Kidney (tissue), 14 donors: ENCODE data around the gene RAD23B. TPM values are rescaled to one million over a fixed set of nuclear protein-coding genes. Genes with fewer than 3 reads are reported as not detected.

Experiments used
- DNase-seq, 5 donors: peaks; one replicate each; pipeline ENCODE4 v3.0.0-alpha.2; 2013 to 2020
- FAIRE-seq: peaks from 2 replicates; lab custom pipeline; 2012; peaks lifted over from hg19 to GRCh38; lab: Jason Lieb, UNC
- H3K27ac ChIP-seq, 2 donors: one replicate each; pipeline ENCODE4 v1.7.0; 2013; ENCODE audit warnings: low read depth in 2 of 2, low read length in 2 of 2, inconsistent platforms in 1 of 2
- H3K27me3 ChIP-seq: one replicate; pipeline ENCODE4 v1.7.1; 2013; ENCODE audit warnings: low read length, inconsistent platforms; ENCODE audit not compliant: control insufficient read depth, insufficient read depth
- H3K36me3 ChIP-seq, 3 donors: one replicate each; pipeline versions ENCODE4 v1.7.0 to v1.7.1; 2013; ENCODE audit warnings: low read length in 3 of 3, control low read depth in 1 of 3, inconsistent platforms in 1 of 3; ENCODE audit not compliant: insufficient read depth in 3 of 3, control insufficient read depth in 2 of 3
- H3K4me1 ChIP-seq, 3 donors: one replicate each; pipeline versions ENCODE4 v1.7.0 to v1.7.1; 2013; ENCODE audit warnings: low read length in 3 of 3, inconsistent platforms in 1 of 3, low read depth in 1 of 3; ENCODE audit not compliant: control insufficient read depth in 2 of 3, insufficient read depth in 2 of 3
- H3K4me3 ChIP-seq, 3 donors: one replicate each; pipeline versions ENCODE4 v1.7.0 to v1.8.1; 2013; ENCODE audit warnings: low read length in 3 of 3, control low read depth in 1 of 3, inconsistent platforms in 1 of 3
- H3K9ac ChIP-seq, 3 donors: one replicate each; pipeline versions ENCODE4 v1.7.0 to v1.7.1; 2013; ENCODE audit warnings: low read length in 3 of 3, control low read depth in 1 of 3, inconsistent platforms in 1 of 3
- H3K9me3 ChIP-seq, 3 donors: one replicate each; pipeline versions ENCODE4 v1.7.0 to v1.7.1; 2013; ENCODE audit warnings: low read length in 3 of 3, control low read depth in 1 of 3, inconsistent platforms in 1 of 3; ENCODE audit not compliant: control insufficient read depth in 2 of 3, insufficient read depth in 1 of 3
- intact Hi-C: fragments of 100-400 bp; cut with DNase I; formaldehyde crosslinking; loops from one replicate; pipeline ENCODE4 v1.11.1; 2022
- polyA plus RNA-seq: library from polyadenylated mRNA; stranded (reverse); fragments of 350-450 nt; fragmentation: Illumina TruSeq; extraction: RNeasy Lipid Tissue Mini Kit (QIAGEN cat#74804); gene quantifications from one replicate; pipeline ENCODE4 v1.2.3, GENCODE V29; 2014; ENCODE audit warnings: low read depth, low replicate concordance; ENCODE audit not compliant: insufficient read depth
- total RNA-seq: library from RNA; stranded (reverse); fragmentation: NEBNext Ultra II Directional; extraction: Animal tissue kit (Norgen Biotek cat#: 25700); gene quantifications from one replicate; pipeline ENCODE4 v1.2.1, GENCODE V29; 2021
- TF ChIP-seq, protein P1 (sequence below): IDR thresholded peaks from 3 replicates; pipeline ENCODE4 v1.5.1; 2012; ENCODE audit warnings: mild to moderate bottlenecking, moderate library complexity, borderline replicate concordance; ENCODE audit not compliant: insufficient read depth; ENCODE audit errors: extremely low read depth
- donor health status: control.
- donor health status: control.
- donor health status: control.
- donor health status: control.
- donor health status: control.
- donor health status: DM: yes; HTN: yes; CAD: no.
- donor health status: Normal renal cell carcinoma (clear cell type).

Gene RAD23B
- total and polyA plus RNA-seq, 2 donors from 2014 or later, result 40.5 to 76.5 TPM

DNA sequence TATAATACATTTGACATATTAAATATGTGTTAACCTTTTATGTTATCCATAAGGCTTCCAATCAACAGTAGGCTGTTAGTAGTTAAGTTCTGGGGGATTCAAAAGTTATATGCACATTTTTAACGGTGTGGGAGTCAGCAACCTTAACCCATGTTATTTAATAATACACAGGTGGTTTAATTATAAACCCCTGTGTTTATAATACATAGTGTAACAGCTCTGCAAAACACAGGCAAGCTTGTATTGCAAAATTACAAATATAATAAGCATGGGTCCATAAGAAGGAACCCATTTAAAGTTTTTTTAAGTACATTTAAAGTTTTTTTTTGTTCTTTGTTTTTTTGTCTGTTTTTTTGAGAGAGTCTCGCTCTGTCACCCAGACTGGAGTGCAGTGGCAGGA is 14.5 kb upstream of the RAD23B start:
- H3K4me1 ChIP-seq, result no peaks in the 10 kb centered on the region
- intact Hi-C loops, result no loop called here
- no peak overlapping the region for H3K27ac ChIP-seq
- H3K4me3 ChIP-seq, result no peak overlapping the region
- H3K36me3 ChIP-seq, result no peaks in the 10 kb centered on the region
- TF ChIP-seq, protein P1, sequence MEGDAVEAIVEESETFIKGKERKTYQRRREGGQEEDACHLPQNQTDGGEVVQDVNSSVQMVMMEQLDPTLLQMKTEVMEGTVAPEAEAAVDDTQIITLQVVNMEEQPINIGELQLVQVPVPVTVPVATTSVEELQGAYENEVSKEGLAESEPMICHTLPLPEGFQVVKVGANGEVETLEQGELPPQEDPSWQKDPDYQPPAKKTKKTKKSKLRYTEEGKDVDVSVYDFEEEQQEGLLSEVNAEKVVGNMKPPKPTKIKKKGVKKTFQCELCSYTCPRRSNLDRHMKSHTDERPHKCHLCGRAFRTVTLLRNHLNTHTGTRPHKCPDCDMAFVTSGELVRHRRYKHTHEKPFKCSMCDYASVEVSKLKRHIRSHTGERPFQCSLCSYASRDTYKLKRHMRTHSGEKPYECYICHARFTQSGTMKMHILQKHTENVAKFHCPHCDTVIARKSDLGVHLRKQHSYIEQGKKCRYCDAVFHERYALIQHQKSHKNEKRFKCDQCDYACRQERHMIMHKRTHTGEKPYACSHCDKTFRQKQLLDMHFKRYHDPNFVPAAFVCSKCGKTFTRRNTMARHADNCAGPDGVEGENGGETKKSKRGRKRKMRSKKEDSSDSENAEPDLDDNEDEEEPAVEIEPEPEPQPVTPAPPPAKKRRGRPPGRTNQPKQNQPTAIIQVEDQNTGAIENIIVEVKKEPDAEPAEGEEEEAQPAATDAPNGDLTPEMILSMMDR, result no peak
- H3K9me3 ChIP-seq, result peaks cover 0 to 5% (median 0%) of the 10 kb centered on the region in 3 donors
- no peaks in the 10 kb centered on the region for H3K27me3 ChIP-seq
- DNase-seq (no peak), FAIRE-seq (no peak)
- H3K9ac ChIP-seq, result no peak overlapping the region

DNA sequence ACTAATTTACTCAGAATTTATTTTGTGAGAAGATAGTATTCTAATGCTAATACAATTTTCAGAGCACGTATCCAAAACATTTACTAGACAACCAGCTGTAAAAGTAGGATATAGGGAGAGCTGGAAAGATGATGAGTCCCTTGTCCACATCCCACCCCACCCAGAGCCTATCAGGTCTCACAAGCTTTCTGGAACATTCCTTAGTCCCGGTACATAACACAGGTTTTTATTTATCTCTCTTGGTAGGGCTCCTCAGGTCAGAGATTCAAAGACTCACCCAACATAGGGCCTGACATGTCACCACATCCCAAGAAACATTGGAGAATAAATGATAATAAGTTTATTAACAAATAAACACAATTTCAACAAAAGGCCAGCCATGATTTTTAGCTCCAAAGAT is 13.8 kb upstream of the RAD23B start:
- TF ChIP-seq, protein P1, result no peak
- DNase-seq (no peak), FAIRE-seq (no peak)
- Histone ChIP-seq H3K4me1 (no peaks in the 10 kb centered on the region), H3K36me3 (no peaks in the 10 kb centered on the region), H3K9ac (no peak overlapping the region), H3K4me3 (no peak overlapping the region), H3K9me3 (peaks cover 0 to 5% (median 0%) of the 10 kb centered on the region in 3 donors), H3K27me3 (no peaks in the 10 kb centered on the region), H3K27ac (no peak overlapping the region)
- intact Hi-C loops, result no loop called here

DNA sequence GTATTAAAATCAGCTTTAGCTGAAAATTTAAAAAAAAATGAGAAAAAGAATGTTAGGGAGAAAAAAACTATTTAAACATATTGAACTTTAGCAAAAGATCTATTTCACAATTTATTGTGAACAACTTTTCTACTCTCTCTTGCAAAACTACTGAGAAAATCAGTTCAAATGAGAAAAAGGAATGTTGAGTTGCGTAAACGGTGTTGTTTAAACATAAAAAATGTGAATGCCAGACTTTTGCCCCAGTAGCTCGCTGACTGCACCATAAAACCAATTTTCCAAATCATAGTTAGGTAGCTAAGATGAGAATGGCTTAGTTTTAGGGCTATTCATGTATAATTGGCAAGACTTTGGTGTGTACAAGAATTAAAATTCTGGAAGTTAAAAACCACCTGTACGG is 13.4 kb upstream of the RAD23B start:
- no peak for DNase-seq
- intact Hi-C loops, result no loop called here
- Histone ChIP-seq H3K4me1 (no peaks in the 10 kb centered on the region), H3K4me3 (peak overlapping the region in 1 of 3 donors; percentile 0), H3K27ac (no peak overlapping the region), H3K9ac (no peak overlapping the region), H3K9me3 (peaks cover 0 to 5% (median 0%) of the 10 kb centered on the region in 3 donors), H3K36me3 (no peaks in the 10 kb centered on the region), H3K27me3 (no peaks in the 10 kb centered on the region)
- TF ChIP-seq, protein P1, result no peak
- no peak for FAIRE-seq

DNA sequence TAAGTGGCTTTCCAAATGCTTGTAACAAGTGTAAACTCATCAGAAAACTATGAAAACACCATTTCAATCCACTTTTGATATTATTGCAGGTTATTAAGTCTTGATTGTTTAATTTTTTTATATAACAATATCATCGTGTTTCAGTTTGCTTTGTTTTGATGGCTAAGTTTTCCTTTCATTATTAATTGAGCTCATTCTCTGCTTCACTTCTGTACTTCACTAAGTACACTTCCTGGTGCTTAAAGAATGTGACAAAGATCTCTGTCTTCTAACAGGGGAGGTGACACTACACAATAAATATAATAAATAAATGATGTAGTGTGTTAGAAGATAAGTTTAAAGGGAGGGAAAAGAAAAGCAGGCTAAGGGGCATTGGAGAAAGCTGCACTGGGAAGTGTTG is 13.0 kb upstream of the RAD23B start:
- H3K9ac ChIP-seq, result no peak overlapping the region
- FAIRE-seq, result no peak
- no peak overlapping the region for H3K27ac ChIP-seq
- peak overlapping the region in 1 of 3 donors; percentile 0 for H3K4me3 ChIP-seq
- peaks cover 0 to 2% (median 0%) of the 10 kb centered on the region in 3 donors for H3K9me3 ChIP-seq
- H3K36me3 ChIP-seq, result no peaks in the 10 kb centered on the region
- H3K4me1 ChIP-seq, result no peaks in the 10 kb centered on the region
- intact Hi-C loops, result no loop called here
- TF ChIP-seq, protein P1, result no peak
- no peaks in the 10 kb centered on the region for H3K27me3 ChIP-seq
- DNase-seq, result no peak
